WTC11 (cell line): Measurements from ENCODE around the gene ITGA1.

Experiments used
- CBFB ChIP-seq: sonication (generic); formaldehyde crosslinking; IDR thresholded peaks from 2 replicates; pipeline ENCODE4 v1.8.1; 2022; ENCODE audit warnings: mild to moderate bottlenecking, low read depth, missing genetic modification reagents
- TF ChIP-seq, protein P1 (sequence below): fragments of 200-600 bp; IDR thresholded peaks from 2 replicates; pipeline ENCODE4 v1.8.0; 2022; ENCODE audit warnings: antibody characterized with exemption

DNA sequence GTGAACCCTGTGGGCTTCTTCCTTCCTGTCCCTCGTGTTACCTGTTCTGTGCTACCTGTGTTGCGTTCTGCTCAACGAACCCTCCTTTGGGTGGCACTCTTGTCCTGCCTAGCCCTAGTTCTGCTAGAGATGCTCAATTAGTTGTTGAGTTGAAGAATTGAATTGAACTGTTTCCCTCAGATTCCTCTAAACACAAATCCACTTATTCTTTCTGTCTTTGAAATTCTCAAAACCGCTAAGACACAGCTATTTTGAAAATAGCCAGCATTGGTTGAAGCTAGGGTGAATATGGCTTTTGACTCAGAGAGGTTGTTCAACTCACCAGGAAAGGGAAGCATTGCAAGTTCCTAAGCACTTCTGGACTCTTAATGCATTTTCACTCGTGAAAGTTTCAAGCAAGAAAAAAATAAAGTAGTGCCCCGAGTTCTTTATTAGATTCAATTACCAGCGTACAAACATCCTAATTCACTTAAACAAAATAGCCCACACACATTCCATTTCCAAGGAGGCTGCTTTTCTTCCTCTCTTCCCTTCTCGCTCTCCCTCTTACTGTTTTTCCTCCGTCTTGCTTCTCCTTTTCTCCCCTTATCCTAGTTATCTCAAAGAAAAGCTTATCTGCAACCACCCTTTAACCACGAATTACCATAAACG is 642 bp upstream of the ITGA1 start:
- TF ChIP-seq, protein P1, sequence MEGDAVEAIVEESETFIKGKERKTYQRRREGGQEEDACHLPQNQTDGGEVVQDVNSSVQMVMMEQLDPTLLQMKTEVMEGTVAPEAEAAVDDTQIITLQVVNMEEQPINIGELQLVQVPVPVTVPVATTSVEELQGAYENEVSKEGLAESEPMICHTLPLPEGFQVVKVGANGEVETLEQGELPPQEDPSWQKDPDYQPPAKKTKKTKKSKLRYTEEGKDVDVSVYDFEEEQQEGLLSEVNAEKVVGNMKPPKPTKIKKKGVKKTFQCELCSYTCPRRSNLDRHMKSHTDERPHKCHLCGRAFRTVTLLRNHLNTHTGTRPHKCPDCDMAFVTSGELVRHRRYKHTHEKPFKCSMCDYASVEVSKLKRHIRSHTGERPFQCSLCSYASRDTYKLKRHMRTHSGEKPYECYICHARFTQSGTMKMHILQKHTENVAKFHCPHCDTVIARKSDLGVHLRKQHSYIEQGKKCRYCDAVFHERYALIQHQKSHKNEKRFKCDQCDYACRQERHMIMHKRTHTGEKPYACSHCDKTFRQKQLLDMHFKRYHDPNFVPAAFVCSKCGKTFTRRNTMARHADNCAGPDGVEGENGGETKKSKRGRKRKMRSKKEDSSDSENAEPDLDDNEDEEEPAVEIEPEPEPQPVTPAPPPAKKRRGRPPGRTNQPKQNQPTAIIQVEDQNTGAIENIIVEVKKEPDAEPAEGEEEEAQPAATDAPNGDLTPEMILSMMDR = no peak
- TF ChIP-seq CBFB = no peak
